OCI-LY7 (cell line): ENCODE measurements around the gene KRTAP4-4. TPM values are rescaled to one million over a fixed set of nuclear protein-coding genes. Genes with fewer than 3 reads are reported as not detected.

Experiments used
- BruUV-seq: library from RNA; stranded (reverse); fragments of 400-500 nt; replicated peaks from 2 replicates; lab custom pipeline; 2021; lab: Mats Ljungman, UMichigan
- CTCF ChIA-PET: fragments of 300-600 bp; sonication (Branson Sonifier 250); formaldehyde crosslinking; loops from one replicate; lab custom pipeline; 2022; ENCODE audit warnings: antibody characterized with exemption; ENCODE audit not compliant: unreplicated experiment; lab: Charles Lee
- POLR2A ChIA-PET: fragments of 300-600 bp; sonication (Branson Sonifier 250); formaldehyde crosslinking; loops from one replicate; lab custom pipeline; 2022; ENCODE audit warnings: antibody characterized with exemption; lab: Charles Lee
- DNase-seq: peaks from one replicate; pipeline ENCODE4 v3.0.0-alpha.2; 2015; ENCODE audit warnings: low spot score
- H2AFZ ChIP-seq: fragments of 200-600 bp; sonication (generic), shearing (Covaris generic); 2 replicates; pipeline ENCODE4 v1.6.1; 2014; ENCODE audit warnings: mild to moderate bottlenecking, antibody characterized with exemption, low read length, moderate library complexity
- H3K27ac ChIP-seq: fragments of 200-600 bp; sonication (generic); 2 replicates; pipeline ENCODE4 v1.5.1; 2014; ENCODE audit warnings: mixed run types, low read depth, mild to moderate bottlenecking, moderate library complexity, low read length, inconsistent platforms; ENCODE audit not compliant: poor library complexity, severe bottlenecking
- H3K36me3 ChIP-seq: fragments of 200-600 bp; sonication (generic); 2 replicates; pipeline ENCODE4 v1.6.1; 2014; ENCODE audit warnings: mild to moderate bottlenecking, antibody characterized with exemption, low read length, moderate library complexity, mixed read lengths; ENCODE audit not compliant: insufficient read depth
- H3K4me1 ChIP-seq: fragments of 200-600 bp; sonication (generic); 2 replicates; pipeline ENCODE4 v1.5.1; 2014; ENCODE audit warnings: mild to moderate bottlenecking, low read length; ENCODE audit not compliant: insufficient read depth, poor library complexity, severe bottlenecking
- H3K4me2 ChIP-seq: fragments of 200-600 bp; sonication (generic); 2 replicates; pipeline ENCODE4 v1.6.1; 2014; ENCODE audit warnings: mild to moderate bottlenecking, low read length
- H3K4me3 ChIP-seq: fragments of 200-600 bp; sonication (generic); 2 replicates; pipeline ENCODE4 v1.5.1; 2014; ENCODE audit warnings: mild to moderate bottlenecking, low read depth, low read length; ENCODE audit not compliant: poor library complexity, severe bottlenecking
- H3K79me2 ChIP-seq: fragments of 200-600 bp; sonication (generic); 2 replicates; pipeline ENCODE4 v1.6.1; 2016; ENCODE audit warnings: low read depth, mild to moderate bottlenecking, low read length, moderate library complexity, mixed read lengths; ENCODE audit not compliant: insufficient read depth
- H3K9me2 ChIP-seq: fragments of 200-600 bp; sonication (generic); 2 replicates; pipeline ENCODE4 v1.6.1; 2016; ENCODE audit warnings: mild to moderate bottlenecking, low read length, mixed read lengths; ENCODE audit not compliant: insufficient read depth
- H3K9me3 ChIP-seq: fragments of 200-600 bp; sonication (generic); 2 replicates; pipeline ENCODE4 v1.6.1; 2014; ENCODE audit warnings: mild to moderate bottlenecking, mixed run types, low read length, mixed read lengths
- H4K20me1 ChIP-seq: fragments of 200-600 bp; sonication (generic); 2 replicates; pipeline ENCODE4 v1.6.1; 2014; ENCODE audit warnings: mild to moderate bottlenecking, antibody characterized with exemption, low read length, moderate library complexity, mixed read lengths; ENCODE audit not compliant: insufficient read depth
- CTCF ChIP-seq: fragments of 200-600 bp; sonication (generic); conservative IDR thresholded peaks from 2 replicates; pipeline ENCODE4 v1.5.1; 2014; ENCODE audit warnings: mild to moderate bottlenecking, antibody characterized with exemption, low read length, moderate library complexity, mixed read lengths
- EZH2phosphoT487 ChIP-seq: fragments of 200-600 bp; sonication (generic); IDR thresholded peaks from 2 replicates; pipeline ENCODE4 v1.6.1; 2018; ENCODE audit warnings: low read depth, borderline replicate concordance, mild to moderate bottlenecking, mixed run types, antibody characterized with exemption, low read length, moderate library complexity, mixed read lengths
- intact Hi-C: fragments of 100-400 bp; cut with micrococcal nuclease; formaldehyde crosslinking; loops from one replicate; pipeline ENCODE4 v1.10.0; 2022; ENCODE audit not compliant: unreplicated experiment
- total RNA-seq, 2 experiments: library from RNA; depleted of rRNA in 1 of 2; stranded (reverse); fragments of >200 nt in 1 of 2; shearing (Covaris generic) in 1 of 2; gene quantifications; 2 replicates each; pipeline ENCODE4 v1.2.3, GENCODE V29; 2014 to 2022

KRTAP4-4 gene
- total RNA-seq, 2 experiments from 2014 or later = not detected

GRCh38 chr17:41147531-41148204, 12.9 kb downstream of the KRTAP4-4 start:
- Histone ChIP-seq H4K20me1 (no peaks in the 10 kb centered on the region), H3K4me1 (no peaks in the 10 kb centered on the region), H3K9me2 (no peaks in the 10 kb centered on the region), H2AFZ (no peak overlapping the region), H3K27ac (no peak overlapping the region), H3K36me3 (no peaks in the 10 kb centered on the region), H3K4me3 (no peak overlapping the region), H3K4me2 (no peak overlapping the region), H3K9me3 (no peaks in the 10 kb centered on the region; the same call in 1 of the 2 replicates), H3K79me2 (no peaks in the 10 kb centered on the region)
- no peak for TF ChIP-seq CTCF
- no peak for TF ChIP-seq EZH2phosphoT487
- no TSS peak for BruUV-seq
- intact Hi-C loops = no loop called here
- DNase-seq = no peak
- POLR2A ChIA-PET = interaction anchor here (0.7 kb wide), 1 partner anchor 394 kb away, joined by 3 read pairs; no protein-coding TSS in a partner anchor
- CTCF ChIA-PET = no interaction called here

- no peak for DNase-seq
- Histone ChIP-seq H3K36me3 (no peaks in the 10 kb centered on the region), H3K4me3 (no peak overlapping the region), H3K27ac (no peak overlapping the region), H3K4me1 (no peaks in the 10 kb centered on the region), H3K79me2 (no peaks in the 10 kb centered on the region), H3K4me2 (no peak overlapping the region), H3K9me3 (peaks cover 7% of the 10 kb centered on the region; the same call in 1 of the 2 replicates), H3K9me2 (no peaks in the 10 kb centered on the region), H2AFZ (no peak overlapping the region), H4K20me1 (no peaks in the 10 kb centered on the region)
- intact Hi-C loops = no loop called here
- no peak for TF ChIP-seq CTCF
- TF ChIP-seq EZH2phosphoT487 = no peak
- BruUV-seq = no TSS peak
- ChIA-PET POLR2A (no interaction called here), CTCF (no interaction called here)
Measured at GRCh38 chr17:41145261-41145660, 15.3 kb downstream of the KRTAP4-4 start.

GRCh38 chr17:41144846-41145245, 15.7 kb downstream of the KRTAP4-4 start:
- BruUV-seq = no TSS peak
- intact Hi-C loops = no loop called here
- DNase-seq = no peak
- Histone ChIP-seq H3K9me3 (peaks cover 7% of the 10 kb centered on the region; the same call in 1 of the 2 replicates), H3K4me3 (no peak overlapping the region), H2AFZ (no peak overlapping the region), H3K36me3 (no peaks in the 10 kb centered on the region), H3K79me2 (no peaks in the 10 kb centered on the region), H3K4me1 (no peaks in the 10 kb centered on the region), H4K20me1 (no peaks in the 10 kb centered on the region), H3K4me2 (no peak overlapping the region), H3K9me2 (no peaks in the 10 kb centered on the region), H3K27ac (no peak overlapping the region)
- CTCF ChIA-PET = no interaction called here
- TF ChIP-seq CTCF (no peak), EZH2phosphoT487 (no peak)
- POLR2A ChIA-PET = no interaction called here
